B cell (primary cell): ENCODE results near the gene CPM. TPM values are rescaled to one million over a fixed set of nuclear protein-coding genes. Genes with fewer than 3 reads are reported as not detected.

Source experiments
- ATAC-seq: fragments of 200-7000 bp; cut with Tn5 transposase; one replicate; pipeline ENCODE4 v1.10.0; 2021; ENCODE audit warnings: low read depth, mild to moderate bottlenecking, moderate number of reproducible peaks, moderate library complexity
- CTCF ChIA-PET: fragments of 350-600 bp; sonication (Branson Sonifier 250); formaldehyde crosslinking; loops from one replicate; lab custom pipeline; 2021; ENCODE audit warnings: antibody characterized with exemption, inconsistent platforms; lab: Charles Lee
- POLR2A ChIA-PET: fragments of 350-600 bp; sonication (Branson Sonifier 250); formaldehyde crosslinking; loops from one replicate; lab custom pipeline; 2021; ENCODE audit warnings: antibody characterized with exemption; lab: Charles Lee
- DNase-seq: peaks from one replicate; pipeline ENCODE4 v3.0.0; 2013
- H2AFZ ChIP-seq: 2 replicates; pipeline ENCODE4 v1.6.1; 2012; ENCODE audit warnings: mild to moderate bottlenecking, low read depth, low read length; ENCODE audit not compliant: insufficient read depth, poor library complexity, severe bottlenecking
- H3K27ac ChIP-seq, 2 donors: 1 replicate in 1 of 2; 2 replicates in 1 of 2; pipeline ENCODE4 v1.5.1; 2012 to 2013; ENCODE audit warnings: low read length in 2 of 2, mild to moderate bottlenecking in 2 of 2, moderate library complexity in 1 of 2
- H3K27me3 ChIP-seq, 4 experiments: fragments of 200-600 bp in 1 of 4; sonication (generic) in 1 of 4; replicated peaks in 1 of 4; 1 replicate in 2 of 4; 2 replicates in 2 of 4; pipeline versions ENCODE4 v1.6.1 to v1.7.0; 2013 to 2016; ENCODE audit warnings: low read length in 3 of 4, mild to moderate bottlenecking in 2 of 4, mixed read lengths in 1 of 4, moderate library complexity in 1 of 4; ENCODE audit not compliant: insufficient read depth in 4 of 4, control insufficient read depth in 3 of 4; ENCODE audit errors: control extremely low read depth in 1 of 4
- H3K36me3 ChIP-seq, 2 experiments: replicated peaks in 1 of 2; 1 replicate in 1 of 2; 2 replicates in 1 of 2; pipeline versions ENCODE4 v1.6.1 to v1.7.1; 2013; ENCODE audit warnings: low read length in 1 of 2; ENCODE audit not compliant: insufficient read depth in 2 of 2, control insufficient read depth in 1 of 2; ENCODE audit errors: control extremely low read depth in 1 of 2, extremely low read depth in 1 of 2
- H3K4me1 ChIP-seq, 2 donors: fragments of 200-600 bp in 1 of 2; sonication (generic) in 1 of 2; 1 replicate in 1 of 2; 2 replicates in 1 of 2; pipeline versions ENCODE4 v1.5.1 to v1.6.1; 2013 to 2017; ENCODE audit warnings: low read length in 2 of 2; ENCODE audit not compliant: control insufficient read depth in 2 of 2, insufficient read depth in 2 of 2
- H3K4me2 ChIP-seq: replicated peaks from 2 replicates; pipeline ENCODE3; 2012; ENCODE audit warnings: mild to moderate bottlenecking, low read depth, low read length; ENCODE audit not compliant: poor library complexity, severe bottlenecking
- H3K4me3 ChIP-seq, 5 experiments: fragments of 200-600 bp in 1 of 5; sonication (generic) in 1 of 5; 1 replicate in 3 of 5; 2 replicates in 2 of 5; pipeline versions ENCODE4 v1.5.1 to v1.7.0; 2011 to 2016; ENCODE audit warnings: low read length in 4 of 5, mild to moderate bottlenecking in 4 of 5, low read depth in 2 of 5, control low read depth in 1 of 5, moderate library complexity in 1 of 5; ENCODE audit not compliant: insufficient read depth in 1 of 5; ENCODE audit errors: control extremely low read depth in 1 of 5, extremely low read depth in 1 of 5
- H3K79me2 ChIP-seq: fragments of 200-600 bp; sonication (generic); one replicate; pipeline ENCODE4 v1.6.0; 2016; ENCODE audit warnings: low read length; ENCODE audit not compliant: control insufficient read depth, insufficient read depth
- H3K9ac ChIP-seq: fragments of 200-600 bp; sonication (generic); 2 replicates; pipeline ENCODE4 v1.6.1; 2017; ENCODE audit warnings: mild to moderate bottlenecking, low read length, moderate library complexity
- H3K9me3 ChIP-seq, 3 donors: one replicate each; pipeline versions ENCODE4 v1.6.1 to v1.7.1; 2013; ENCODE audit warnings: low read length in 2 of 3; ENCODE audit not compliant: control insufficient read depth in 2 of 3, insufficient read depth in 1 of 3; ENCODE audit errors: control extremely low read depth in 1 of 3
- H4K20me1 ChIP-seq: 2 replicates; pipeline ENCODE4 v1.6.0; 2012; ENCODE audit warnings: mild to moderate bottlenecking, low read length; ENCODE audit not compliant: insufficient read depth, control insufficient read depth, poor library complexity, severe bottlenecking
- H3K27ac Mint-ChIP-seq: one replicate; pipeline ENCODE4 v1.8.0; 2021; ENCODE audit warnings: mixed read lengths
- H3K27me3 Mint-ChIP-seq: one replicate; pipeline ENCODE4 v1.8.0; 2021; ENCODE audit warnings: mixed read lengths
- H3K4me1 Mint-ChIP-seq: one replicate; pipeline ENCODE4 v1.8.0; 2021; ENCODE audit warnings: mixed read lengths
- H3K4me3 Mint-ChIP-seq: one replicate; pipeline ENCODE4 v1.8.0; 2021; ENCODE audit warnings: mixed read lengths
- H3K9me3 Mint-ChIP-seq: one replicate; pipeline ENCODE4 v1.8.0; 2022; ENCODE audit warnings: mixed read lengths; ENCODE audit not compliant: insufficient read depth
- EZH2 ChIP-seq: IDR thresholded peaks from 2 replicates; pipeline ENCODE4 v1.6.1; 2012; ENCODE audit warnings: borderline replicate concordance, low read depth, mild to moderate bottlenecking, moderate library complexity, low read length; ENCODE audit not compliant: insufficient read depth, poor library complexity, severe bottlenecking
- WGBS: methylation state at CpG from one replicate; pipeline ENCODE4 v1.1.5; 2013; ENCODE audit warnings: missing lambda C conversion rate; ENCODE audit not compliant: insufficient coverage; 5-methylcytosine and 5-hydroxymethylcytosine counted together
- intact Hi-C: fragments of 100-400 bp; cut with micrococcal nuclease; formaldehyde crosslinking; loops from one replicate; pipeline ENCODE4 v1.10.0; 2022
- polyA plus RNA-seq: library from polyadenylated mRNA; depleted of rRNA; stranded (reverse); fragments of >200 nt; gene quantifications from 2 replicates; pipeline ENCODE4 v1.2.3, GENCODE V29; 2012
- total RNA-seq, 2 donors: library from RNA; stranded (reverse); fragments of 120-200 nt in 1 of 2; gene quantifications; 1 replicate in 1 of 2; 2 replicates in 1 of 2; pipeline versions ENCODE4 v1.2.3 to v1.2.4, GENCODE V29; 2013 to 2022
- TF ChIP-seq, protein P1 (sequence below): fragments of 200-600 bp; IDR thresholded peaks from one replicate; pipeline ENCODE4 v1.8.0; 2022; ENCODE audit warnings: antibody characterized with exemption, mild to moderate bottlenecking

Gene CPM
- total and polyA plus RNA-seq, 2 donors (not counting 1 experiment from before 2014, with no cell fraction given) = 1.2 to 5.0 TPM

DNA sequence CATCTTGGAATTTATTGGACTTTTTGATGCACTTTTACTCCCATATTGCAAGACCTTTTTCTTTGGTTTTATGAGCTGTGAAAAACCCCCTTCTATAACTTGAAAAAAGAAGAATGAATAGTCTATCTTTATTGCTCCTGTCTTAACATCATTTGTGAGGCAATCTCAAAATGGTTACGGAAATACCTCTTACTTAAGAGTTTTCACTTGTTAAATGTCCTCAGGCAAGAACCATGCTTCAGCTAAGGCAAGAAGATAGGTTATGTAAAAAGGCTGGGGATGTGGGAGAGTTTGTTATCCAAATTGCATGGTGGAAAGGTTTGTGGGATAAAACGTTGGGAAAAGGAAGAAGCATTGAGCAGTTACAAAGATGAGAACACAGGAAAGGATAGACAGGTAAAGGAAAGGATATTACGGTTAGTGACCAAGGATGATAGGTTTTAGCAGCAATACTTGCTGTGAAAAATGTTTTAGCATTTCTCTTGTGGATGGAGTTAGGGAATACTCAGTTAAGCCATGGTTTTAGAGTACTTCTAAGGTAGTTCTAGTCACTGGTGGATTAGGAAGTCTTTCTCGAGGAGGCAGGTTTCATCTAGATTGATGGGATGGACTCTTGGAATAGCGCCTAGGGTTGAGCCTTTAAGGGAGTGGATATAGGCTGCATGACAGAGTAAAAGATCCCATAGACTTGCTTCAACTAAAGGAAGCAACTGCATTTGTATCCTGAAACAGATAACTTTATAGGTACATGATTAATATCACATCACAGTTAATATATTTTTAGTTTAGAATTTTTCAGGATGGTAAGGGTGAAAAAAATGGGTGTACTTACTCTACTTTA, 94.7 kb downstream of the CPM start:
- Mint-ChIP-seq H3K27me3 (no peaks in the 10 kb centered on the region), H3K9me3 (no peaks in the 10 kb centered on the region), H3K4me3 (no peak overlapping the region), H3K27ac (no peak overlapping the region), H3K4me1 (no peaks in the 10 kb centered on the region)
- intact Hi-C loops = no loop called here
- no peaks in the 10 kb centered on the region for H3K9me3 ChIP-seq
- POLR2A ChIA-PET = no interaction called here
- no peak overlapping the region for H3K4me2 ChIP-seq
- no peaks in the 10 kb centered on the region for H3K27me3 ChIP-seq
- H3K36me3 ChIP-seq = peaks cover 16 to 72% of the 10 kb centered on the region in 2 experiments
- H2AFZ ChIP-seq = no peak overlapping the region
- 89% methylated on average over 4 of the region's 5 CpGs for WGBS
- no peak overlapping the region for H3K4me3 ChIP-seq
- H3K9ac ChIP-seq = no peak overlapping the region
- peaks cover 3% of the 10 kb centered on the region for H3K79me2 ChIP-seq
- H3K27ac ChIP-seq = no peak overlapping the region
- DNase-seq = no peak
- TF ChIP-seq, protein P1, sequence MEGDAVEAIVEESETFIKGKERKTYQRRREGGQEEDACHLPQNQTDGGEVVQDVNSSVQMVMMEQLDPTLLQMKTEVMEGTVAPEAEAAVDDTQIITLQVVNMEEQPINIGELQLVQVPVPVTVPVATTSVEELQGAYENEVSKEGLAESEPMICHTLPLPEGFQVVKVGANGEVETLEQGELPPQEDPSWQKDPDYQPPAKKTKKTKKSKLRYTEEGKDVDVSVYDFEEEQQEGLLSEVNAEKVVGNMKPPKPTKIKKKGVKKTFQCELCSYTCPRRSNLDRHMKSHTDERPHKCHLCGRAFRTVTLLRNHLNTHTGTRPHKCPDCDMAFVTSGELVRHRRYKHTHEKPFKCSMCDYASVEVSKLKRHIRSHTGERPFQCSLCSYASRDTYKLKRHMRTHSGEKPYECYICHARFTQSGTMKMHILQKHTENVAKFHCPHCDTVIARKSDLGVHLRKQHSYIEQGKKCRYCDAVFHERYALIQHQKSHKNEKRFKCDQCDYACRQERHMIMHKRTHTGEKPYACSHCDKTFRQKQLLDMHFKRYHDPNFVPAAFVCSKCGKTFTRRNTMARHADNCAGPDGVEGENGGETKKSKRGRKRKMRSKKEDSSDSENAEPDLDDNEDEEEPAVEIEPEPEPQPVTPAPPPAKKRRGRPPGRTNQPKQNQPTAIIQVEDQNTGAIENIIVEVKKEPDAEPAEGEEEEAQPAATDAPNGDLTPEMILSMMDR = no peak
- no peak for TF ChIP-seq EZH2
- H3K4me1 ChIP-seq = no peaks in the 10 kb centered on the region
- ATAC-seq = no peak
- no peaks in the 10 kb centered on the region for H4K20me1 ChIP-seq
- CTCF ChIA-PET = no interaction called here

DNA sequence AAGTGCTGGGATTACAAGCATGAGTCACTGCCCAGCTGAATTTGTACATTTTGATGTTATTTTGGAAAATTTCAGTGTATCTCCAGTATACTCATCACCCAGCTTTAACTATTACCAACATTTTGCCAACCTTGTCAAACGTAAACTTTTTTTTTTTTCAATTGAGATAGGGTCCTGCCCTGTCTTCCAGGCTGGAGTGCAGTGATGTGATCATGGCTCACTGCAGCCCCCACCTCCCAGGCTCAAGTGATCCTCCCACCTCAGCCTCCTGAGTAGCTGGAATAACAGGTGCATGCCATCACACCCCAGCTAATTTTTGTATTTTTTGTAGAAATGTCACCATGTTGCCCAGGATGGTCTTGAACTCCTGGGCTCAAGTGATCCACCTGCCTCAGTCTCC, 95.8 kb downstream of the CPM start:
- no peaks in the 10 kb centered on the region for H3K4me1 Mint-ChIP-seq
- H3K9me3 ChIP-seq = no peaks in the 10 kb centered on the region
- no peak overlapping the region for H3K4me3 ChIP-seq
- no peak for TF ChIP-seq EZH2
- TF ChIP-seq, protein P1 = no peak
- intact Hi-C loops = no loop called here
- ATAC-seq = no peak
- H3K9ac ChIP-seq = no peak overlapping the region
- no peak for DNase-seq
- no peak overlapping the region for H3K4me2 ChIP-seq
- POLR2A ChIA-PET = no interaction called here
- no peak overlapping the region for H2AFZ ChIP-seq
- H3K4me3 Mint-ChIP-seq = no peak overlapping the region
- H3K27ac ChIP-seq = no peak overlapping the region
- peaks cover 16 to 70% of the 10 kb centered on the region in 2 experiments for H3K36me3 ChIP-seq
- no peaks in the 10 kb centered on the region for H3K27me3 ChIP-seq
- H3K27ac Mint-ChIP-seq = no peak overlapping the region
- CTCF ChIA-PET = interaction anchor here (0.6 to 0.9 kb wide), 2 partner anchors 29 to 271 kb away, joined by 3 read pairs; partner anchors contain the start of gene MDM2
- WGBS = 100% methylated on average over 1 of the region's 1 CpG
- no peaks in the 10 kb centered on the region for H3K27me3 Mint-ChIP-seq
- no peaks in the 10 kb centered on the region for H3K9me3 Mint-ChIP-seq
- H3K4me1 ChIP-seq = no peaks in the 10 kb centered on the region
- H4K20me1 ChIP-seq = no peaks in the 10 kb centered on the region
- H3K79me2 ChIP-seq = peaks cover 5% of the 10 kb centered on the region
